PC-3 (cell line): Measurements from ENCODE around the gene HLTF.

Source experiments
- CTCF ChIP-seq: fragments of 300-600 bp; sonication (generic); conservative IDR thresholded peaks from 2 replicates; pipeline ENCODE4 v1.5.1; 2017; ENCODE audit warnings: antibody characterized with exemption, low read depth, mild to moderate bottlenecking, low read length
- EZH2 ChIP-seq: fragments of 300-600 bp; sonication (generic); IDR thresholded peaks from one replicate; pipeline ENCODE4 v1.6.1; 2017; ENCODE audit warnings: antibody characterized with exemption, mild to moderate bottlenecking, low read length; ENCODE audit not compliant: unreplicated experiment
- EZH2phosphoT487 ChIP-seq: fragments of 300-600 bp; sonication (generic); IDR thresholded peaks from 2 replicates; pipeline ENCODE4 v1.6.1; 2018; ENCODE audit warnings: mild to moderate bottlenecking, antibody characterized with exemption, low read length, borderline replicate concordance

GRCh38 chr3:149080011-149080698 lies 6.2 kb downstream of the HLTF start:
- TF ChIP-seq CTCF = no peak
- no peak for TF ChIP-seq EZH2phosphoT487
- TF ChIP-seq EZH2 = no peak
